GM12878 (cell line): ENCODE results near the gene SUMF1.

Experiments
- ATF7 ChIP-seq: fragments of 450-650 bp; IDR thresholded peaks from 2 replicates; pipeline ENCODE4 v1.6.1; 2016; ENCODE audit warnings: low read depth, mild to moderate bottlenecking
- POLR2A ChIP-seq: IDR thresholded peaks from 2 replicates; pipeline ENCODE4 v1.6.1; 2011; ENCODE audit warnings: low read depth, mild to moderate bottlenecking, low read length

DNA sequence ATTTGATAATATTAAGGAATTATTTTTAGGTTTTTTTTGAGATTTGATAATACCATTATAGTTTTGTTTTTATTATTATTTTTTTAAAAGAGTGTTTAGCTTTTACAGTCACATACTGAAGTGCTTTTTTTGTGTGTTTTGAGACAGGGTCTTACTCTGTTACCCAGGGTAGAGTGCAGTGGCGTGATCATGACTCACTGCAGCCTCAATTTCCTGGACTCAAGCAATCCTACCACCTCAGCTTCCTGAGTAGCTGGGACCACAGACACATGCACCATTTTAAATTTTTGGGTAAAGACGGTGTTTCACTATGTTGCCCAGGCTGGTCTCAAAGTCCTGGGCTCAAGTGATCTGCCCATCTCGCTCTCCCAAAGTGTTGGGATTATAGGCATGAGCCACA, 73.0 kb downstream of the SUMF1 start:
- TF ChIP-seq ATF7 = no peak
- TF ChIP-seq POLR2A = no peak
